Mesenchymal stem cell (in vitro differentiated cells and primary cell): ENCODE data around the gene CD300E.

Experiments used
- DNase-seq: peaks from one replicate; pipeline ENCODE4 v3.0.0-alpha.2; 2013
- H2AFZ ChIP-seq: one replicate; pipeline ENCODE4 v1.6.1; 2013; ENCODE audit warnings: low read depth, mild to moderate bottlenecking, control low read depth, inconsistent platforms, low read length, moderate library complexity
- H2AK5ac ChIP-seq: 2 replicates; pipeline ENCODE4 v1.6.1; 2013; ENCODE audit warnings: low read length, moderate library complexity, mild to moderate bottlenecking, inconsistent platforms; ENCODE audit not compliant: severe bottlenecking
- H2BK120ac ChIP-seq: one replicate; pipeline ENCODE4 v1.6.1; 2013; ENCODE audit warnings: low read depth, mild to moderate bottlenecking, inconsistent platforms, low read length, moderate library complexity
- H2BK12ac ChIP-seq, 2 experiments: one replicate each; pipeline ENCODE4 v1.6.1; 2013; ENCODE audit warnings: inconsistent platforms in 2 of 2, low read length in 2 of 2, mild to moderate bottlenecking in 2 of 2, moderate library complexity in 2 of 2, control low read depth in 1 of 2
- H2BK15ac ChIP-seq: one replicate; pipeline ENCODE4 v1.6.1; 2013; ENCODE audit warnings: mild to moderate bottlenecking, low read depth, inconsistent platforms; ENCODE audit not compliant: poor library complexity, severe bottlenecking
- H2BK5ac ChIP-seq: 2 replicates; pipeline ENCODE4 v1.6.1; 2013; ENCODE audit warnings: low read depth, mild to moderate bottlenecking, low read length, control low read depth, inconsistent platforms; ENCODE audit not compliant: poor library complexity, severe bottlenecking
- H3K14ac ChIP-seq, 2 experiments: one replicate each; pipeline ENCODE4 v1.6.1; 2013; ENCODE audit warnings: inconsistent platforms in 2 of 2, low read length in 2 of 2, control low read depth in 1 of 2, mild to moderate bottlenecking in 1 of 2, moderate library complexity in 1 of 2
- H3K18ac ChIP-seq, 2 experiments: one replicate each; pipeline ENCODE4 v1.6.1; 2013; ENCODE audit warnings: inconsistent platforms in 2 of 2, low read length in 2 of 2, control low read depth in 1 of 2, low read depth in 1 of 2, mild to moderate bottlenecking in 1 of 2
- H3K23ac ChIP-seq, 2 experiments: one replicate each; pipeline ENCODE4 v1.6.1; 2013; ENCODE audit warnings: inconsistent platforms in 2 of 2, low read length in 2 of 2, mild to moderate bottlenecking in 2 of 2, moderate library complexity in 2 of 2, control low read depth in 1 of 2
- H3K27ac ChIP-seq: 2 replicates; pipeline ENCODE4 v1.5.1; 2013; ENCODE audit warnings: mild to moderate bottlenecking, moderate library complexity, low read length, control low read depth, inconsistent platforms; ENCODE audit not compliant: poor library complexity, severe bottlenecking
- H3K27me3 ChIP-seq, 2 experiments: 2 replicates each; pipeline versions ENCODE4 v1.6.1 to v1.7.0; 2013; ENCODE audit warnings: low read length in 2 of 2, mild to moderate bottlenecking in 2 of 2, moderate library complexity in 2 of 2, control low read depth in 1 of 2, inconsistent platforms in 1 of 2; ENCODE audit not compliant: control insufficient read depth in 1 of 2, insufficient read depth in 1 of 2
- H3K36me3 ChIP-seq, 2 experiments: 2 replicates each; pipeline versions ENCODE4 v1.6.1 to v1.7.0; 2013; ENCODE audit warnings: low read length in 2 of 2, control low read depth in 1 of 2, inconsistent platforms in 1 of 2, low read depth in 1 of 2, mild to moderate bottlenecking in 1 of 2; ENCODE audit not compliant: insufficient read depth in 2 of 2, control insufficient read depth in 1 of 2
- H3K4ac ChIP-seq, 2 experiments: one replicate each; pipeline ENCODE4 v1.6.1; 2013; ENCODE audit warnings: inconsistent platforms in 2 of 2, low read length in 2 of 2, mild to moderate bottlenecking in 2 of 2, moderate library complexity in 2 of 2, control low read depth in 1 of 2, low read depth in 1 of 2
- H3K4me1 ChIP-seq: 2 replicates; pipeline ENCODE4 v1.6.1; 2013; ENCODE audit warnings: low read depth, low read length, control low read depth; ENCODE audit not compliant: control insufficient read depth, insufficient read depth
- H3K4me2 ChIP-seq: 2 replicates; pipeline ENCODE4 v1.6.1; 2013; ENCODE audit warnings: low read length, mild to moderate bottlenecking, inconsistent platforms; ENCODE audit not compliant: poor library complexity, severe bottlenecking
- H3K4me3 ChIP-seq, 2 experiments: 2 replicates each; pipeline versions ENCODE4 v1.5.1 to v1.7.0; 2013; ENCODE audit warnings: low read length in 2 of 2, mild to moderate bottlenecking in 2 of 2, control low read depth in 1 of 2, low read depth in 1 of 2; ENCODE audit not compliant: insufficient read depth in 1 of 2
- H3K79me1 ChIP-seq: replicated peaks from 2 replicates; pipeline ENCODE4 v1.6.1; 2013; ENCODE audit warnings: mild to moderate bottlenecking, control low read depth, low read length, inconsistent platforms; ENCODE audit not compliant: poor library complexity, severe bottlenecking
- H3K9ac ChIP-seq: 2 replicates; pipeline ENCODE4 v1.7.0; 2013; ENCODE audit warnings: mild to moderate bottlenecking, low read length, moderate library complexity
- H3K9me3 ChIP-seq: 2 replicates; pipeline ENCODE4 v1.7.0; 2013; ENCODE audit warnings: mild to moderate bottlenecking, low read length; ENCODE audit not compliant: control insufficient read depth
- H4K8ac ChIP-seq: one replicate; pipeline ENCODE4 v1.6.1; 2013; ENCODE audit warnings: inconsistent platforms, mild to moderate bottlenecking, low read length, moderate library complexity
- H4K91ac ChIP-seq: one replicate; pipeline ENCODE4 v1.6.1; 2013; ENCODE audit warnings: mild to moderate bottlenecking, low read length, inconsistent platforms
- WGBS: methylation state at CpG from one replicate; pipeline ENCODE4 v1.1.7; 2013; ENCODE audit warnings: mixed read lengths; 5-methylcytosine and 5-hydroxymethylcytosine counted together

CD300E gene

GRCh38 chr17:74644419-74644818 is 20.9 kb upstream of the CD300E start:
- Histone ChIP-seq H3K79me1 (no peaks in the 10 kb centered on the region), H4K91ac (no peak overlapping the region), H2BK5ac (no peak overlapping the region), H2AFZ (no peak overlapping the region), H2BK120ac (no peak overlapping the region), H3K9me3 (no peaks in the 10 kb centered on the region), H3K36me3 (no peaks in the 10 kb centered on the region), H3K18ac (no peak overlapping the region), H3K4me2 (no peak overlapping the region), H2BK15ac (no peak overlapping the region), H3K4me1 (no peaks in the 10 kb centered on the region), H3K14ac (no peak overlapping the region), H3K9ac (no peak overlapping the region), H2AK5ac (no peak overlapping the region), H3K23ac (no peak overlapping the region), H2BK12ac (no peak overlapping the region), H4K8ac (no peak overlapping the region), H3K4me3 (no peak overlapping the region), H3K27ac (no peak overlapping the region), H3K4ac (no peak overlapping the region), H3K27me3 (peaks cover 29 to 73% of the 10 kb centered on the region in 2 experiments)
- 87% methylated on average over 2 of the region's 2 CpGs for WGBS
- no peak for DNase-seq

- Histone ChIP-seq H3K4me2 (no peak overlapping the region), H4K8ac (no peak overlapping the region), H2AK5ac (no peak overlapping the region), H2BK12ac (no peak overlapping the region), H3K18ac (no peak overlapping the region), H3K27ac (no peak overlapping the region), H3K4me3 (no peak overlapping the region), H3K27me3 (peaks cover 31 to 73% of the 10 kb centered on the region in 2 experiments), H3K9ac (no peak overlapping the region), H3K9me3 (no peaks in the 10 kb centered on the region), H2BK15ac (no peak overlapping the region), H3K14ac (no peak overlapping the region), H4K91ac (no peak overlapping the region), H2BK5ac (no peak overlapping the region), H3K36me3 (no peaks in the 10 kb centered on the region), H2AFZ (no peak overlapping the region), H3K79me1 (no peaks in the 10 kb centered on the region), H3K4ac (no peak overlapping the region), H3K23ac (no peak overlapping the region), H3K4me1 (no peaks in the 10 kb centered on the region), H2BK120ac (no peak overlapping the region)
- DNase-seq: no peak
Observed at GRCh38 chr17:74643826-74644225, 20.3 kb upstream of the CD300E start.

- no peaks in the 10 kb centered on the region for H3K9me3 ChIP-seq
- H3K4me1 ChIP-seq: no peaks in the 10 kb centered on the region
- H3K14ac ChIP-seq: no peak overlapping the region
- no peak overlapping the region for H3K4me3 ChIP-seq
- no peak overlapping the region for H2AFZ ChIP-seq
- no peak for DNase-seq
- H4K8ac ChIP-seq: no peak overlapping the region
- 87% methylated on average over 7 of the region's 7 CpGs for WGBS
- H4K91ac ChIP-seq: no peak overlapping the region
- H2AK5ac ChIP-seq: no peak overlapping the region
- no peak overlapping the region for H2BK15ac ChIP-seq
- no peak overlapping the region for H3K23ac ChIP-seq
- no peaks in the 10 kb centered on the region for H3K36me3 ChIP-seq
- H3K4me2 ChIP-seq: no peak overlapping the region
- H3K27ac ChIP-seq: no peak overlapping the region
- H2BK5ac ChIP-seq: no peak overlapping the region
- no peak overlapping the region for H2BK120ac ChIP-seq
- H3K79me1 ChIP-seq: no peaks in the 10 kb centered on the region
- no peak overlapping the region for H3K18ac ChIP-seq
- H3K4ac ChIP-seq: no peak overlapping the region
- H3K9ac ChIP-seq: no peak overlapping the region
- H2BK12ac ChIP-seq: no peak overlapping the region
- peaks cover 24 to 66% of the 10 kb centered on the region in 2 experiments for H3K27me3 ChIP-seq
Observed at GRCh38 chr17:74642995-74643394, 19.5 kb upstream of the CD300E start.

GRCh38 chr17:74642556-74642955 is 19.0 kb upstream of the CD300E start:
- Histone ChIP-seq H3K36me3 (no peaks in the 10 kb centered on the region), H3K4me2 (no peak overlapping the region), H3K27ac (no peak overlapping the region), H3K14ac (no peak overlapping the region), H2AK5ac (no peak overlapping the region), H4K8ac (no peak overlapping the region), H2AFZ (no peak overlapping the region), H2BK5ac (no peak overlapping the region), H4K91ac (no peak overlapping the region), H2BK12ac (no peak overlapping the region), H3K18ac (no peak overlapping the region), H3K23ac (no peak overlapping the region), H2BK15ac (no peak overlapping the region), H3K4ac (no peak overlapping the region), H2BK120ac (no peak overlapping the region), H3K79me1 (no peaks in the 10 kb centered on the region), H3K9me3 (no peaks in the 10 kb centered on the region), H3K4me3 (no peak overlapping the region), H3K27me3 (peaks cover 20 to 66% of the 10 kb centered on the region in 2 experiments), H3K4me1 (no peaks in the 10 kb centered on the region), H3K9ac (no peak overlapping the region)
- WGBS: 65% methylated on average over 4 of the region's 4 CpGs
- DNase-seq: no peak
